GM19395 (cell line): ENCODE data around the gene KIAA0825.

Experiments used
- ATAC-seq: cut with Tn5 transposase; IDR thresholded peaks from one replicate; pipeline ENCODE4 v1.9.1; 2021; ENCODE audit warnings: mild to moderate bottlenecking, moderate library complexity; ENCODE audit not compliant: unreplicated experiment

KIAA0825 gene

DNA sequence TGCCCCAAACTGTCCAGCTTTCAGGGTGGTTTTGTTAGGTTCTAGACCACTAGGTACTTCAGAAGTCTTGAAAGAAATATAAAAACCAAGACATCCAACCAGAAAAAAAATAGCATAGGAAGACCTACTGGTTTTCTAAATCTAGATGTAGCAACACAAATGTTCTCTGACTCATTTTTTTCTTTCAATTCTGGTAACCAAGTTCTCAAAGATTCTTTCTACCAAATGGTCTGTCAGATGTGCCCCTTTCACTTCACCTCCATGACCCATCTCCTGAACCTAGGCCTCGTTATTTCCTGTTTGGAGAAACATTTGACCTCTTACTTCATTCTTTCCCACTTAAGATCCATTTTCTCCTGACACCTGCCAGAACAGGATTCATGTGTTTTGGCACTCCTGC, 355.3 kb downstream of the KIAA0825 start:
- ATAC-seq, result peak; percentile 67

DNA sequence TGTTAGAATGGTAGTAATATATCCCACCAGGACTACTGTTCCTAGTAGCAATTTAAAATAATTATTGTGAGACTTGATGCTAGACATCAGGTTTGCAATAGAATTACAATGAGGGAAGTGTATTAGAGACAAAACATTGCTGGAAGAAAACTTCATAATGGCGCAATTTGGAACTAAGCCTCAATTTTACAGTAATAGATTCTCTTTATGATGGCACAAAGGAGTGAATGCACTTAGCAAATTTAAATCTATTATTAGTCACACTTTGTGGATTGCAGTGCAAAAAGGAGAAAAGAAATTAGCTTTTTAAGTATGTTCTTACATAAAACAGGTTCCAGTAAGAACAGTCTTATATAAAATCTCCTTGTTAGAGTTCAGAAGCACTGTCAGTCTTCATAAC, 358.3 kb downstream of the KIAA0825 start:
- ATAC-seq, result no peak

- no peak for ATAC-seq
These were observed 364.2 kb downstream of the KIAA0825 start for GRCh38 chr5:94254214-94254613.

GRCh38 chr5:94250985-94251384, 367.4 kb downstream of the KIAA0825 start:
- no peak for ATAC-seq

- no peak for ATAC-seq
These were observed 369.0 kb downstream of the KIAA0825 start for GRCh38 chr5:94249430-94249829.

- no peak for ATAC-seq
These were observed 370.1 kb downstream of the KIAA0825 start for GRCh38 chr5:94248175-94248875.

DNA sequence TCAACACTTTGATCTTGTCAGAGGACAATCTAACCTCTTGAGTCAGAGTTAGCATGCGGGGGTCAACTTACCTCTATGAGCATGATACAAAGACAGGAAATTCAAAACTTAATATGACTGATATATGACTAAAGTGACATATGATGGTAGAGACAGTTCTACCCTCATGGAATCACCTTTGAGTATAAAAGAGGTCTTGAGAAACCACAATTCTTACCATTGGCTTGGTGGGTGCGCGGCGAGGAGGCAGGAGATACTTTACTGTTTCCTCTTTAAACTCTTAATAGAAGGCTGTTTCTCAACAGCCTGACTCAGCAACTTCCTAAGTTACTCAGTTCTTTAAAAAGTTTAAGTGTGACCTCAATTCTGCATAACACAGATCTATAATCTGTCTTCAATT, 372.8 kb downstream of the KIAA0825 start:
- no peak for ATAC-seq

GRCh38 chr5:94244921-94245320, 373.5 kb downstream of the KIAA0825 start:
- ATAC-seq, result no peak

DNA sequence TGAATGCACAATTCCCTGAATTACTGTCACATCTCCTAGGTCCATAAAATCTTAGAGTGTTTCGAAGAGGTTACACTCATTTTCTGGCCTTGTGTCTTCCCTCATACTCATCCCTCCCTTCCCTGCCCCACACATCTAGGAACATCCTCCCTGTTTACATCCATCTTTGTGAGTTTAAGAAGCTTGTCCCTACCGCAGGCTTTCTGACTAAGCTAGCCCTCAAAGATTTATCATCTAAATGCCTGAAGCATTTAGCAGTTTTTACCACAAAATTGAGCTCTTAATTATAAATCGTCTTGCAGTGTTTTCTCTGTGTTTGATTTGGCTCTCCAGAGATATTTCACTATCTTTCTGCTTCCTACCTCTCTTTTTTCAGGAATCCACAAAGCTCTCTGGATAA, 374.8 kb downstream of the KIAA0825 start:
- ATAC-seq, result no peak

GRCh38 chr5:94240993-94241651, 377.3 kb downstream of the KIAA0825 start:
- ATAC-seq, result no peak

DNA sequence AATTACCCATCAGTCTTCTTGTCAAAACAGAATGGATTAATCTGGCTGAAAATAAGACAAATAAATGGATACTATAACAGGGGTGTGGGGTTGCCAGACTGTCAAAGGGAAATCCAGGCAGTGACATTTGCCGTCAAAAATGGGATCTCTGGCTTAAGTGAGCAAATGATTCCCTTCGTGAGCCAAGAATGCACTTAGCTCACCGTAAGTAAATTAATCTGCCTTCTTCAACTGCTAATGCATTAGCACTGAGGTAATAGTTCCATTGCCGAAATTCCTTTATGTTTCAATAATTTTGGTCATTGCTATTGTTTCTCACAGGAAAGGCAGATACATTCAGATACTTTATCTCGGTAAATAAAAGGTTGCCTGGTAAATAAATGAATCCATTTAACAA, 377.8 kb downstream of the KIAA0825 start:
- no peak for ATAC-seq

DNA sequence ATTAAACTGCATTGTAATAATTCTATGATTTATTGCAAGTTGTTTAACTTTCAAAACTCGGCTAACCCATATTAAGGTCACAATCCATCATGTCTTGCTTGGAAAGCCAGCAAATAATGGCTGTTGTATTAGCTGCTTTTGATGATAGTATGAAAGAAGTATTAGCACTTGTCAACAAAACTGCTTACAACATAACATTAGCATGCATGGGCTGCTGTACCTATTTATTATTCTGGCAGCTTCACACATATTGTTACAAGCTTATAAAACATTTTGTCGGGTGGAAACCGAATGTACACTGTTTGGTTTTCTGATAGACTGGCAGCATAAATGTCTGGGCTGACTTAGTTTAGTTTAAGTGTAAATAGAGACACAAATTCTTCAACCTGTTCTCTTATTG, 378.3 kb downstream of the KIAA0825 start:
- ATAC-seq, result no peak

- no peak for ATAC-seq
These were observed 379.1 kb downstream of the KIAA0825 start for GRCh38 chr5:94239266-94239665.

DNA sequence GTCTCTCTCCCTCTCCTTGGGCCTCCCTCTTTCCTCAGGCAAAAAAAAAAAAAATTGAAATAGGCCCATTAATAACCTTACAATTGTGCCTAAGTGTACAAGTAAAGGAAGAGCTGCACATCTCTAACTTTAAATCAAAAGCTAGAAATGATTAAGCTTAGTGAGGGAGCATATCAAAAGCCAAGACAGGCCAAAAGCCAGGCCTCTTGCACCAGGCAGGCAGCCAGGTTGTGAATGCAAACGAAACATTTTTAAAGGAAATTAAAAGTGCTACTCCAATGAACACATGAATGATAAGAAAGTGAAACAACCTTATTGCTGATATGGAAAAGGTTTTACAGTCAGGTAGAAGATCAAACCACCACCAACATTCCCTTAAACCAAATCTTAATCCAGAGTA, 383.4 kb downstream of the KIAA0825 start:
- no peak for ATAC-seq

DNA sequence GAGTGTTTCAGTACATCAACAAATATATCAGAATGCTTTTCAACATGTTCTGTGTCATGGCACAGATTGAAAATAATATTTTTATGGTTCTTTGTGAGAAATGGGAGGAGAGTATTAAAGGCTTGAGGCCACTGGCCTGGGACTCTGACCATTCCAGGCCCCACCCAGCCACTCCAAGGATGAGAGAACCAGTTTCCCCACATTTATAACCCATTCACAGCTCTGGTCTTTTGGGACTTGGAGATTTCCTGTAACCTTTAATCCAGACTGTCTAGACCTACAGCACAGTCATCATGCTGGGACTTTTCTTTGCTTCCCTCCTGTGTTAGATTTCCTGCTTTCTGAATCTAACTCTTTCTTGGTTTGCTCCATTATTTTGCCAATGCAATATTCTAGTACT, 389.6 kb downstream of the KIAA0825 start:
- no peak for ATAC-seq

DNA sequence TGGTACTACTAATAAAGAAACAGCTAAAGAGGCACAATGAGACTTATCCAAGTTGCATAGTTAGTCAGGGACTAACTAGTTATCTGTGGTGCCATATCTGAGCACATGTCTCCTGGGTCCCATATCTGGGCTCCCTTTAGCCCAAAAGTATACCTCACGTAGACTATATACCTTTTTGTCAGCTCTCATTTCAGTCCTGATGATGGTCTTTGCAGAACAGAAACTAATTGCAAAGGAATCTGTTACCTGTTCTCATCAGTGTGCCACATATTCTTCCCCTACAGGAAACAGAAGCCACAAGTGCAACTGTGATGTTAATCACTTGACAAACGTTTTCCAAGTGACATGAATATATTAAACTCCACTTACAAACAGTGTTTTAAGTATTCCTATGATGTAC, 395.2 kb downstream of the KIAA0825 start:
- no peak for ATAC-seq

- no peak for ATAC-seq
These were observed 400.0 kb downstream of the KIAA0825 start for GRCh38 chr5:94218374-94218773.

DNA sequence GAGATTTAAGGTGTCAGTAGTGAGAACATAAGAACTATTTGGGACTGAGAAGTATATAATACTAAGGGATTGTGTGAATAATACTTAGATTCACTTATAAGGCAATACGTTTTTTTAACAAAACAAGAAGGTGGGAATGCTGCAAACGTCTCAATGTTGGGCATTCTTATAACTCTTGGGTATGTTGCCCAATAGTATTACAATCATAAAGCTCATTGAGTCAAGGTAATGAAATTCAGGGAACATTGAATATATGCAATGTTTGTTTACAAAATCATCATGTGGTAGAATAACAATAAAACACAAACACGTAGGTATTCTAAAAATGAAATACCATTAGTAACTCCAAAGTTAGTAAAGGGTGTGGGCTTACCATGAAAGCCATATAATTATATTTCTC, 400.7 kb downstream of the KIAA0825 start:
- ATAC-seq, result no peak

DNA sequence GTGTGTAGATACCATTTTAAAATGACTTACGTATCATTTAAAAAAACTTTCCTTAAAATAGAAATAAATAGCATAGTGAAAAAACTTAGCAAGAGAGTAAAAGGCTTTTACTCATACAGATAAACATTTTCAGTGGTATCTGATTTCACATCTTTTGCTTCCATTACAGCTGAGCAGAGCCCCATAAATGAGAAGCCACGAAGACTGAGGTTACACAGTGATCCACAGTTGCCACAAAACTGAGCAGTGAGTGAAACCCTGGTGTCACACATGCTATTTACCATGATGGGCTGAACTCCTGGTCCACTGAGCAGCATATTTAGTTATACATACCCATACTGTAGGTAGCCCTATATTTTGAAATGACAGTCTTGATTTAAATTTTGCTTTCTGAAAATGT, 401.2 kb downstream of the KIAA0825 start:
- ATAC-seq, result no peak

GRCh38 chr5:94212476-94212875, 405.9 kb downstream of the KIAA0825 start:
- ATAC-seq, result no peak

DNA sequence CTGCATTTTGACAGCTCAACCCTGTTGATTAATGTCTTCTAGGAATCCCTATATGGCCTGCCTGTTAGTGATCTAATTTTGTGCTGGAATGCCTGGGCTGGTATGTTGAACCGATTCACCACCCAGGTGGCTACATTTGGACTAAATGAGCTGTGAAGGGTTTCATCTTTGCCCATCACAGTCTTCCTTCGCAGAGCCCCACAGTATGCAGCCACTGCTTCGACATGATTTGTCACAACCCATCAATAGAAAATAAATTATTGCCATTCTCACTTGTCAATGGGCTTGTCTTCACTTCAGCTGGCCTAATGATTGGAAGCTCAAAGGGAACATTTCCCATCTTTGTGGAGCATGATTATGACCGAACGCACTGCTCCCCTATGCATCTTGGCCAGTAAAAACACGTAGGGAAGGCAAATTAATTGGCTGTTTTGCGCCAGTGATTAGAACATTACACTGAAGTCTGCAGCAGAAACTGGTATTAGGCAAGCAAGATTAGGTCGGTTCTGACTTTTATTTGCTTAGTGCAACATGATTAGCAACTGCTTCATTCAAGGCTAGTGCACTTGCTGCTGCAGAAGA, 408.5 kb downstream of the KIAA0825 start:
- no peak for ATAC-seq

DNA sequence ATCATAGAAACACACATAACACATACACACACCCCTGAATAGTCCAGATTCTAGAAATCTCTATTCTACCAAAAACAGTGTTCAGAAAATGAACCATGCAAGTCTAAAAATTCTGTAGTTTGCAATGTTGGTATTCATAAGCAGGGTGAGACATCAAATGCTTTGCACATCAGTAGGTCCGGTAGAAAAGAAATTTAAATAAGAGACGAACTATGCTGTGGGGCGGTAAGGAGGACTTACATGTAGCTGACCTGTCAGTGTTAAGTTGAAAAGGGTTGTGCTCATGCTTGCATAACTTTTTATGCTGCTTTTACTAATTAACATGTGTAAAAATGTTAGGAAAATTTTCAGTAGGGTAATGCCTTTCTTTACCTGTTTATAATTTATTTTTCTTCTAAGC, 409.1 kb downstream of the KIAA0825 start:
- ATAC-seq, result no peak
